Hepatocyte (in vitro differentiated cells): Measurements from ENCODE around the gene KCTD13.

Experiments used
- CTCF ChIP-seq: fragments of 200-600 bp; sonication (generic); IDR thresholded peaks from 2 replicates; pipeline ENCODE4 v1.5.1; 2016; ENCODE audit warnings: antibody characterized with exemption, mild to moderate bottlenecking; ENCODE audit not compliant: poor library complexity
- EZH2 ChIP-seq: fragments of 200-600 bp; sonication (generic); IDR thresholded peaks from 2 replicates; pipeline ENCODE4 v1.6.1; 2016; ENCODE audit warnings: antibody characterized with exemption, mild to moderate bottlenecking, borderline replicate concordance

GRCh38 chr16:29906520-29907244 lies 19.3 kb downstream of the KCTD13 start:
- TF ChIP-seq CTCF (no peak), EZH2 (no peak)
